ENCODE data around the gene SH3BP4.

Gene SH3BP4

DNA sequence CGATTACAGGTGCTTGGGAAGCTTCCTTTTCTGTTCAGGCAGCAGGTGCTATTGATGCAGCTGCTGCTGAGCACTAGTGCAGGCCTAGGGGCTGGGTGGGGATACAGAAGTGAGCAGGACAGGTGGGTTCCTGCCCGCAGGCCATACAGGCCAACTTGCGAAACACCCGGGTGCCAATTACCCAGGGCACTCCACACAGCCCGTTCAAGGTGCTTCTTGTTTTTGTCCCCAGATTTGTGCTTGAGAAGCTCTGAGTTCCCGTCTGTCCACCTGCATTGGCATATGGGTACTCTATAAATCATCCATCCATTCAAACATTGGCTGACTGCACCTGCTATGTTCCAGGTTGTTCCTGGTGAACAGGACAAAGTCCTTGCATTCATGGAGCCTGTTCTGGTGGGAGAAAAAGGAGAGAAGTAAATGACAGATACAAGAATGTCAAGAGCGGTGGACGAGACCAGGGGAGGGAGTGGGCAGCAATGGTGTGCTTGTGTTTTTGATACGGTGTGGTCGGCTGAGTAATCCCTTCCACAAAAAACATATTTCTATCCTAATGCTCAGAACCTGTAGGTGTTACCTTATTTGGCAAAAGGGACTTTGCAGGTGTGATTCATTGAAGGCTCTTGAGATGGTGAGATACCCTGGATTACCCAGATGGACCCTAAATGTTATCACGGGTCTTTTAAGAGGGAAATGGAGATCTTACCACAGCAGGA lies 31.4 kb downstream of the SH3BP4 start:
- no peak for DNase-seq

DNA sequence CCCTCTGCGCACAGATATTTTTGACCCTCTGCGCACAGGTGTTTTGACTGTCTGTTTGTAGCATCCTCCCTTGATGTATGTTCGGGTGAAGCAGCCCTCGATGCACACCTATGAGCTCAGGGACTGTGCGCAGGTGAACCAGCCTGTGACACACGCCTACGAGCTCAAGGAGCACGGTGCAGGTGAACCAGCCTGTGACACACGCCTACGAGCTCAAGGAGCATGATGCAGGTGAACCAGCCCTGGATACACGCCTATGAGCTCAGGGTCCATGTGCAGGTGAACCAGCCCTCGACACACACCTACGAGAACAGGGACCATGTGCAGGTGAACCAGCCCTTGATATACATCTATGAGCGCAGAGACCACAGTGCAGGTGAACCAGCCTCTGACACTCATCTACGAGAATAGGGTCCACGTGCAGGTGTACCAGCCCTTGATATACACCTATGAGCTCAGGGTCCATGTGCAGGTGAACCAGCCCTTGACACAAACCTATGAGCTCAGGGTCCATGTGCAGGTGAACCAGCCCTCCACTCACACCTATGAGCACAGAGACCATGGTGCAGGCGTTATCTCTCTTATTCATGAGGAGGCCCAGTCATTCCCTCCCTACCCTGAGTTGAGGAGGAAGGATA lies 33.9 kb downstream of the SH3BP4 start:
- no peak for DNase-seq

DNA sequence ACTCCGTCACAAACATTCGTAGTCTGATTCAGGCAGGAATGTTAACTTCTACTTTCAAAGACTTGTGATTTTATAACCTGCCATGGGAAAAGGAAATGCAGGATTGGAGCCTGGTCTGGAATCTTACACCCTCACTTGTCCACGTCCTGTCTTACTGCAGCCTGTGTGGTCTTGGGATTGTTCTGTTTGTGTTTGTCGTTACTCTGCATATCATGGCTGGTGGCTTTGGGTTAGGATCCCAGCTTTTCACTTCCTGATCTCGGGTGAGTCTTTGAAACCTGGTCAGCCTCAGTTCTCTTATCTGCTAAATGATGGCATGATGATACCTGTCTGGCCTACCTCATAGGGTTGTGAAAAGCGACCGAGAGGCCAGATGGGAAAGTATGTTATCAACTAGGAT lies 34.6 kb downstream of the SH3BP4 start:
- no peak for DNase-seq

DNA sequence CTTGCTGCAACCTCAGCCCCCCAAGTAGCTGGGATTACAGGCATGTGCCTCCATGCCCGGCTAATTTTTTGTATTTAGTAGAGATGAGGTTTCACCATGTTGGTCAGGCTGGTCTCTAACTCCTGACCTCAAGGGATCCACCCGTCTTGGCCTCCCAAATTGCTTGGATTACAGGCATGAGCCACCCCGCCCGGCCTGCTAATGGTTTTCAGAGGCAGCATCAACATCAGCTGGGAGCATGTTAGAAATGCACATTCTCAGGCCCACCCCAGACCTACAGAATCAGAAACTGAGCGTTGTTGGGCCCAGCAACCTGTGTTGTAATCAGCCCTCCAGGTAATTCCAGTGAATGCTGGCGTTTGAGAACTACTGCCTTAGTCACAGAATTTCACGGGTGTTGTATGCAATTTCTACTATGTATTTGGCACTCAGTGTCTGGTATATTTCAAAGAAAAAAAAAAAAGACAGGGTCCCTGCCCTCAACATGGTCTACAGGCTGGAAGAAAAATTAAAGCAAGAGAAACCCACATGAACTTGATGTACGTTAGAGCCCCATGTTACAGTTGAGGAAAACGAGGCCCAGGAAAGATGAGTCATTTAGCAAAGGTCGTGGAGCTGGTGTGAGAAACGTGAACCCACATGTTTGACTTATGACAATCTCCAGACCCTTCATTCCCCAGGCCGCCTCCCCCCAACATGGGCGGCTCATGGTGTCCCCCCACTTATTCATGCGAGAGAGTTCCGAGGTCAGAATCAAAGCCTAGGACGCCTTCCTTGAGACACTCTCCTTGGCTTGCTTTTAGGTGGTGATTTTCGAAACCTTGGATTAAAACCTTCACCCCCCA lies 35.3 kb downstream of the SH3BP4 start:
- DNase-seq, result no peak

DNA sequence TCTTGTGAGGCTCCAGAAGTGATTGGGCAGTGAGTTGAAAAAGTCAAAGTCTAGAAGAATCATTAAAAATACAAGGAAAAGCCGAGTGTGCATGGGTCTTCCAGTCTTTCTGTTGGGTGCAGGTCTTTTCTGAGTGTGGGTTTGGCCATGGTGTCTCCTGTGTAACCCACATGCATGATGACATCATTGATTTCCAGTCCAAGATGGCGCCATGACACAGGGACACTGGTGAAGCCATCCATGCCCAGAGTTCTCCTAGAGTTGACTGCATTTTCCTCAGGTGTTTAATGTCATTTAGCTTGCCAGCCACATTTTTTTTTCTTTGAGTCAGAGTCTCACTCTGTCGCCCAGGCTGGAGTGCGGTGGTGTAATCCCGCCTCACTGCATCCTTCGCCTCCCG lies 35.9 kb downstream of the SH3BP4 start:
- no peak for DNase-seq

DNA sequence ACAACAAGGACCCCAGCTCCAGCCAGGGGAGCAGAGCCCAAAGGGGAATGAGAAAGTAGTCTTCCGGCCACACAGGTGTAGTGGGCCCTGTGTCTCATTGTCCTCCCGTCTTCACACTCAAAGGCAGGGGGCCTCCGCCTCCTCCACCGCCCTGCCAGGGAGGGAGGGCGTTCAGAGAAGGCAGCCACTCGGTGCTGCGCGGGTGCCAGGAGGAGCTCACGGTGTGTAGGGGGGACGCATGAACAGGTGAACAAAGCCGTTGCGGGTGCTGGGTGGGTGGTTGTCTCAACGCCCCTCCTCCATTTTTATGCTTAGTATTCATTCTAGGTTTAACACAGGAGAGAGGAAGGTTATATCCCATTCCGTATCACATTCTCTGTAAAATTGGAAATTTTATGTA lies 36.7 kb downstream of the SH3BP4 start:
- DNase-seq, result no peak

DNA sequence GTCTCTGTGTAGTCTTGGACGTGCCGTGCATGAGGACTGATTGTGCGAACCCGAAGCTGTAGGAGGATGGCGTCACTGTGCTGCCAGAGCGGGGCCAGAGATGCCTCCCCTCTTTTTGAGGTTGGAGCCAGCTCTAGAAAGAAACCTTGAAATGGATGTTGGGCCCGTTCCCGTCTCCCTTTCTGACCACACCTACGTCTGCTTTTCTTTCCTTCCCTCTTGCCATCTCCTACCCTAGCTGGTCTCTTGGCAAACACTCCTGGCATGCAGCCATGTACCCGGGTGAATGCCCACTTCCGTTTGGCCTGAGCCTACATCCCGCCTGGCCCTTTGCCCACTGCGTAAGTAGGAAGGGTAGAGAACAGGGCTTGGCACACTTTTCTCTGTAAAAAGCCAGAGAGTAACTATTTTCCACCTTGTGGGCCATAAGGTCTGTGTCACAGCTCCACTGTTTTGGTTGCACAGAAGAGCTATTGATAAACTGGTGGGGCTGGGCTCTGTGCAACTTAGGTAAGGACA lies 37.4 kb downstream of the SH3BP4 start:
- DNase-seq, result no peak

DNA sequence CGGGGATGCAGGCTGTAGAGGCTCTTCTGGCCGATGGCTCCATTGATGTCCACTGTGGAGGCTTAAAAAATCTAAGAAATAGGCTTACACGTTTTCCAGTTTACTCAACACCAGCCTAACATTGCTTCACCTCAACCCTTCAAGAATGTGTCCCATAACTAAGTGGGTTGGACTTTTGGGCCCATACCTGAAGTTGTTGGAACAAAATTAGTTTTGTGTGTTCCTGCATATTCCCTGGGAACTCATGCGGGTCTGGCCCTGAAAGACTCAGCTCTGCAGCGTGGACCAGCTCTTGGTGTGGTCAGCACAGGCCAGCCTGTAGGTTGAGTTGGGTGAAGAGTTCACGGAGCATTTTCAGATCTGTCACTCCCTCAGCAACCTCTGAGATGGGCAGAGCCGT lies 38.5 kb downstream of the SH3BP4 start:
- no peak for DNase-seq

DNA sequence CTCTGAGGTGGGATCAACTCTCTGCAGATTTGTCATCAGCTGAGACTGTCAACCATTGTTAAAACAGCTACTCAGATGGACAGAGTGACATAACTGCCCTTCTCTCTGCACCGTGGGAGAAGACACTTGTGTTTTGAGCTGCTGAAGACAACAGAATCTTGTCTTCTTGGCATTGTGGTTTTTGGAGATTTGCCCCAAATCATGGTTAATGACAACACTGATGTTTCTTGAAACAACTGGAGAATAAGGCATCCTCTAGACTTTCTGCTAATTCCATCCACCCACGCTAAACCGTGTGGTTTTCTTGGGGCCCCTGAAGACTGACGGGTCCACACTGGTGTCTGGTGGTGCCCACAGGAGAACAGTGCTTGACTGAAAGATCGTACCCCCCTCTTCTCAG lies 39.5 kb downstream of the SH3BP4 start:
- no peak for DNase-seq

DNA sequence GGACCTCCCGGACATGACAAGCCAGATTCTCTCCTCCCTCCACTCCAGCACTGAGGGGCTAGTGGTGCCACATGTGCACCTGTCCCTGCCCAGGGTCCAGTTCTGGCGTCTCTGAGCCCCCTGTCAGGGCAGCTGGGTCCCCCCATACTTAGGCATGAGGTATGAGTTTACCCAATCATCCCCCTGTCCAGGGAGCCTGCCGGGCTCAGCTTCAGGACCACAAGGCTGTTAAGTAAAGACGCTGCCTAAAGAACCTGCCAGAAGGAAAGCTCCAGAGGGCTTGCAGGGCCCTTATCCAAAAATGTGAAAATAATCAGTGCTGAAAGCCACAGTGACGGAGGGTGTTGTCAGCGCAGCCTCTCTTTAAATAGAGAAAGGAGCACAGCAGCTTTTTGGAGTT lies 40.0 kb downstream of the SH3BP4 start:
- DNase-seq, result no peak

DNA sequence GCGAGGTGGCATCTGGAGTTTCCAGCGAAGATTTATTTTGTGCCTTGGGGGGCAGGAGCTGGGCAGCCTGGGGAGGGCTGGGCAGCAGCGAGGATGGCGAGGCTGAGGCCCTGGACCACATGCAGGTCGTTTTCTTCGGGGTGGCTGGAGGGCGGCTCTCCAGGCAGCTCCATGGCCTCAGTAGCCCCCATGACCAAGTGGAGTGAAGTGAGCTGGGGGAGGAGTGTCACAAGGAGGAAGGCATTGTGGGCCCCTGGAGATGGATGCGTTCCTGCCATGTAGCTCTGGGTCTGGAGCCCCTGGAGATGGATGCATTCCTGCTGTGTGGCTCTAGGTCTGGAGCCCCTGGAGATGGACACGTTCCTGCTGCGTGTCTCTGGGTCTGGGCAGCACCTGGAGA lies 40.4 kb downstream of the SH3BP4 start:
- no peak for DNase-seq

DNA sequence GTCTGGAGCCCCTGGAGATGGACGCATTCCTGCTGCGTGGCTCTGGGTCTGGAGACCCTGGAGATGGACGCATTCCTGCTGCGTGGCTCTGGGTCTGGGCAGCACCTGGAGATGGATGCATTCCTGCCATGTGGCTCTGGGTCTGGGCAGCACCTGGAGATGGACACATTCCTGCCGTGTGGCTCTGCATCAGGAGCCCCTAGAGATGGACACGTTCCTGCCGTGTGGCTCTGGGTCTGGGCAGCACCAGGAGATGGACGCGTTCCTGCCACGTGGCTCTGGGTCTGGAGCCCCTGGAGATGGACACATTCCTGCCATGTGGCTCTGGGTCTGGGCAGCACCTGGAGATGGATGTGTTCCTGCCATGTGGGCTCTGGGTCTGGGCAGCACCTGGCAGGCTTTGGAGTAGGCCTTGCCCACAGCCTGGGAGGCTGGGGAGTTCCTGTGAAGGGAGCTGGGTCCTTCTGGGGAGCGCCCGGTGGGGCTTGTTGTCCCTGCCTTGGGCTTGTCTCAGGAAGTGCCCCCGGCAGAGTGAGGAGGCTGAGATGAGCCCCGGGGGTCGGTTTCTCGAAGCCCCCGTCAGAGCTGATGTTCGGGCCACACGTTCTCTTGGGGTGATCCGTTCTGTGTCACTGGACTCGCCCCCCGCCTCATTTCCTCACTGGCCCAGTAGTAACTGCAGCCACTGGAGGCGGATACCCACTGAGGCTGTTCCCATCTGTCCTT lies 41.0 kb downstream of the SH3BP4 start:
- no peak for DNase-seq

DNA sequence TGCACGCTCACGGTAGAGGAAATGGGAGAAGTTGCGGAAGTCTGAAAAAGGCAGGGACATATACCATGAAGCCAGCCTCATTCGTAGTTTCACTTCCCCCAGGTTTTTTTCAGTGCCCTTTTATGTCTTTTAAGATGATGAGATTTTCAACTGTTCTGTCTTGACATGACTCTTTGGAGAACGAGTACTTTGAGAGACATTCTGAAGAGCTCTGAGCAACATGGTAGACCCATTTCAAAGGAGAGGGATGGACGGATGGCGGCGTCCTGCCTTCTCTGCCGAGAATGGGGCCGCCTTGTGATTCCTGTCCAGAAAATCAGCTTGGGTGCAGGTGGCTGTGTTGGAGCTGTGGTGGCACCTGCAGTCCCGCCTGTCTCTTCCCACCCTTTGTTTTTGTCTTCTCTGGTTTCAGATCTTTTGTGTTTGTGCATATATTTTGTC lies 41.7 kb downstream of the SH3BP4 start:
- DNase-seq, result no peak

DNA sequence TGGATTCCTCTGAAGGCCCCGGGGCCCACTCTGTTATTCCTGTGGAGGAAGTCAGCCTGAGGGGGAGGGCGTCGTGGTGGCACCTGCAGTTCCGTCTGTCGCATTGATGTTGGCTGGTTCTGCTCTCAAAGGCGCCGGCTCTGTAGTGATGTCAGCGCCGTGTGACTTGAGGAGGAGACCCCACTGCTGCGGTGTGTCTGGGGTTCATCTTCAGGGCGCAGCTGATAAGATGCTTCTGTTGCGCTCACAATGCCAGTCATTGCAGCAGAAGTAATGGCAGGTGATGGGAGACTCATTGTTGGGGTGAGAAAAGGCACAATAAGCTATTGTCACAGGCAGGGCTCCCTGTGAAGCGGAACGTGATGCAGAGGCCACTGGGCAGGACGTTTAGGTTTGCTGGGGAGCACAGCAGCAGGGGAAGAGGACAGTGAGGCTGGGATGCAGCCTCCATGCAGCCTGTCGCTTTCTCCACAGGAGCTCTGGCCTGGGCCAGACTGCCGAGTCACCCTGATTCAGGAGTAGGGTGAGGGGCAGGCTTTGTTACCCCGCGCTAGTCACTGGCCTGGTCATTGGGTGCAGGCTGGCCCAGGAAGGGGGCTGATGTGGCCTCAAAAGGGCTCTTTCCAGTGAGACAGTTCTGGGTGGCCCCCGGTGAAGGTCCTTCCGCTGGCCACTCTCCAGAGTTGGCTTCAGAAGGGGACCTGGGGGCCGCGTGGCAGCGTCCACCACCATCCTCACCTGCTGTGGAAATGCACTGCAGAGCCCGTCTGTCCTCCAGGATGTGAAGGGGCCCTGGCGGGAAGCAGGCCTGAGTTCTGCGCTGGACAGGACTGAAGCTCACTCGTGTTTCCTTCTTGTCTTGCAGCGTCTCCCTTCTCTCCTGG lies 42.9 kb downstream of the SH3BP4 start:
- DNase-seq, result no peak

DNA sequence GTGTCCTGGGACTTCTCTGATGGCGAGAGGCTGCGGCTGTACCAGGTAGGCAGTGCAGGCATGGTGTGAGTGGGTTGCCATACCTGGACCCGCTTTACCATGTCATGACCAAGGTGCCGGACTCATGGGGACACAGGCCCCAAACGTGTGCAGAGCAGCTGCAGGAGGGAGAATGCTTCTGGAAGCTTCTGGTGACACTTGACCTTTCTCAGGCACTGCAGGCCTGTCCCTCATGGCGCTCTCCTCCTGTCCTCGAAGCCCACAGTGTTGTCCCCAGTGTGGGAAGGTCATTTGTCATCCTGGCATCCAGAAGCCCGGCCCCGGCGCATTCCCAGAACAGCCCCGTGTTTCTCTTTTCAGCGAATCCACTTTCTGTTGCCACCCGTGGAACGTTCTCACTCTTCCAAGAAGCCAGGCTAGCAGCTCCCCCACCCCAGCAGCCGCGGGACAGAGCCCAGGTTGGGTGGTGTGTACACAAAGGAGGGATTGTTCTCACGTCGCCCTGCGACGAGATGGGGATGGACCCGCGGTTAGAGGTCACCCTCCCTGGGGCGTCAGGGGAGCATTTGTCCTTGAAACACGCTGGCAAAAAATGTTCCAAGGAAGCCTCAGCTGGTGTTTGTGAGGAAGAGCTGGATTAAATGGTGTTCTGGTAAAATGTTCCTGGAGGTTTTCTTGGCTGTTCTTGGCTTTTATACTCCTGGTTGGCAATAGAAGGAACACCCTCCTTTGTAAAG lies 43.7 kb downstream of the SH3BP4 start:
- DNase-seq, result no peak

DNA sequence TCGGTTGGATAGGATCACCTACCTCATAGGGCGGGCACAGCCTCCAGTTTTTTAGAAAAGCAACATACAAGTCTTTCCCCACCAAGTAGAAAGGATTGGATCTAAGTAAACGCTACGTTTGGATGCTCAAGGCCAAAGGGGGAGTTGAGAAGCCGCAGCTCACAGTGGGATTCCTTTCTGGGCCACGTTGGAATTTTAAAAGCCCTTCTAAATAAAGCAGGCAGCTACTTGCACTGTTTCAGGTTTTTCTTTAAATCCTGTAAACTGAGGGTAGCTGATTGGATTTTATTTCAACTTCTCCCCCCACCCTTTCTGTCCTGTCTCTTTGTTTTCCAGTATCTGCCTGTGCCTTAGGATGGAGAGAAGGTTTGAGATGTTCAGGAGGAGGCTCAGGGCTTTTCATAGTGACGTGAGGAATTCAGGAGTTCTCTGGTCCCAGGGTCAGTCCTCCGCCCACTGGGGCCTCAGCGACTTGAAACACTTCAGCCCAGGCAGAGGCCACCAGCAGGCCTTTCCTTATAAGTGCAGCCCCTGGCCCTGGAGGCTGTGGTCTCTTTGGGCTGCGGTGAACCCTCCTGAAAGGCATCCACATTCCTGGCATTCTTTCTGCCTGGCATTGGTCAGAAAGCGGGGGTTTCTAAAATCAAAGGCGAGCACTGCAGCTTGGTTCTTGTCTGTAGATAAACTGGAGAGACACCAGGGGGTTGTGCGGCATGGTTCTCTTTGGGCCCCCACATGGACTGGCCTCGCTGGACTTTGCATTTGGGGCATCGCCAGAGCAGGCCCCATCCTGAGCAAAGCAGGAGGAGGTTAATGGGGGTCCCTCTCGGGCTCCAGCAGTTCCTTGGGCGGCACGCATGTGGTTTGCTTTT lies 44.5 kb downstream of the SH3BP4 start:
- DNase-seq, result no peak

DNA sequence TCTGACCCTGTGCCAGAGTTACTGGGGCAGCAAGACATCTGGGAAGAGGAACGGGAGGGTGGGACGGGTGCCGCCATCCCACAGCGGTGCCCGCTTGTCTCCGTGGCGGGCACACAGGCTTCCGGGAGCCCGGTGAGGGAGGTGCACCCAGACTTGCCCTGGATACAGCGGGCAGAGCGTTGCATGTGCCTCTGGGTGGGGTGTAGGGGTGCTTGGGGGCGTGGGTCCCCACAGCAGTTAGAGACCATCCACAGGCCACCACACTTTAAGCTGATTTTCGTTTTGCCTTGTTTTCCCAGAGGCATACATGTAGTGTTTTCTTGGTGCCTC lies 45.1 kb downstream of the SH3BP4 start:
- DNase-seq, result no peak

DNA sequence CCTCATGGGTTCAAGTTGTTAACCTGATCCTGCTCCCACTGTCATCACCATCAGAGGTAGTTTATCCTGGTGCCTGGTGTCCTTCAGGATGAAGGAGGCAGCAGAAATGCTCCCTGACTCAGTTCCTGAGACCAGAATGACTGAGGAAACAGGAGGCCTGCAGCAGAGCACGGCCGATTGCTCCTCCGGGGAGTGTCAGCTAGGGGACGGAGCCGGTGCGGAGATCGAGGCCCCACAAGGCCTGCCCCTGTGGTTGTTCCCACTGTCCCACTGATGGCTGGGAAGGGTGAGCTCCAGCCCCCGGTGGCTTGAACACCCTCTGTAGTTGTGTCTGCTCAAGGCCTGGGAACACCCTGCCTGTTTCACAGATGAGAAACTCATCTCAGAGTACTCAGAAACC lies 45.6 kb downstream of the SH3BP4 start:
- no peak for DNase-seq

DNA sequence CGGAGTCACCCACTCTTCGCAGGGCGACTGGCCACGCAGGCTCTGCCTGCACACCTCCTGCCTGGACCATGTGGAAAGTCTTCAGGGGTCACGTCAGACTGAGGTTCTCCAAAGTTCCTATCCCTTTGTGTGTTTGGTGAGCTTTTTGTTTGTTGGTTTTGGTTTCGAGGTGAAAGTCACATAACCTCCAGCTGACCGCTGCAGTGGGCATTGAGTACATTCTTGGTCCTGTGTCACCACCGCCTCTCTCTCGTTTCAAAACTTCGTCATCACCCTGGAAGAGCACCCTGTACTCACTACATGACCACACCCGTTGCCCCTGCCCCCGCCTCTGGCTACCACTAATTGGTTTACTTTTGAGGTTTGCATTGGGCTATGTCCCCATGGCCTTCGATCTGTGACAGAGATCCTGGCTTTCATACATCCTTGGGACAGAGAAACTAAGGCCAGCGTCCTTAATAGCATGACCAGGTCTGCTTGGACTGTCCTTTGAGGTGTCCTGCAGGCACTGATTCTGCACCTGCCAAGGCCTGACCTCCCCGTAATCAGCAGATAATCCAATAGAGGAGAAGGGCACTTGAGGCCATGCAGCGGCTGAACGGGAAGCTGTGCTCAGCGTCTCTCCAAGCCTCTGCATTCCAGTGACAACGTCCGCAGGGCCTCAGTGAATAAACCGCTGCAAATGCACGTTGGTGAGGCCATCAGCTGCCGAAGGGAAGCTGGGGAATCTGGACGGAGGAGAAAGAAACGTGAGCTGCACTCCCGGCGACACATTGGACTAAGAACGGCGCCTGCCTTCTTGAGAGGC lies 46.8 kb downstream of the SH3BP4 start:
- DNase-seq, result no peak
